Measurements from ENCODE around the gene CSMD2. TPM values are rescaled to one million over a fixed set of nuclear protein-coding genes. Genes with fewer than 3 reads are reported as not detected.

CSMD2 gene
- total RNA-seq, 4 donors from 2014 or later, result 0.16 to 1.00 (median 0.27) TPM; not detected in 1

DNA sequence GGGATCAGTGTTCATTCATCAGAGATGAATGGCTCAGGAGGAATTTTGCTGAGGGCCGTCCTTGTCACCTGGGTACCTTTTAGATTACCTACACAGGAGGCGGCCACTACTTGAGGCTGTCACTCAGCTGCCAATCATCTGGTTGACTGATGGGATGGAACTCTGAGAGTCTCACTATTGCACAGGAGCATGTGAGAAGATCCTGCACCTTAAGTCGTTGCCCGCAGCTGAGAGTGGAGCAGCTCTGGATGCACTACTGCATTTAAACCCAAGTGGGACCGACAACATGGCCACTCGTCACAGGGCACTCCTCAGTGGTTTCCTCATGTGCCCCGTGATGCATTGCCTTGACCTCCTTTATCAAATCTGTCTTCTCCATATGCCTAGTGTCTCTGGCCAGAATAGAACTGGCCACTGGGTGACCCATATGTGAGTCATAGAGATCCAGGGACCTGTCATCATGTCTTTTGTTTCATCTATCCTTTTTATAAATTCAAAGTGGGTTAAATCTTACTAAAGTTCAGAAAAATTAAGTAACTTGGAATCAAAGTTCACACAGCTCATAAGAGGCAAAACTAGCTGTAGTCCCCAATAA lies 527.1 kb downstream of the CSMD2 start:
- no peak overlapping the region for H3K27ac ChIP-seq

DNA sequence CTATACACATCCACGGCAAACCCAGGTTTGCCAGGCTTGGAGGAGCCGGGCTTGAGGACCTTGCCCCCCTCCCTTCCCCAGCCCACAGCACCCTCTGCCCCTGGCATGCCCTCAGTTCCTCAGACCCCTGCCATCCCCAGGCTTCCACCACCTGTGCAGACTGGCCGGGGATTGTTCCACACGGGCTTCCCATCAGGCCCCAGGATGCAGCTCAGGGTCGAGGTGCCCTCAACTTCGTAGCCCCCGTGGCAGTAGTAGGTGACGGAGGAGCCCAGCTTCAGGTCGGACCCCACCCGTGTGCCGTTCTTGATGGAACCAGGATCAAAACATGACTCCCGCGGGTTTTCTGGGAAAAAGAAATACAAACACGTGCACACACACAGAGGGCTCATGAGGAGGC lies 528.8 kb downstream of the CSMD2 start:
- in situ Hi-C loops (cut with MboI; ENCODE audit: low pct_ligation_motif_present in 1 of 4, low pct_unique_long_range_greater_than_20kb in 1 of 4, low sequenced_read_pairs in 3 of 4) (loop anchor here (25.0 kb wide), 2 partner anchors 526 to 1101 kb away; partner anchors contain the start of gene CSMD2 (in 1 of the 4)), intact Hi-C loops (cut with DNase I; ENCODE audit: low total_unique reads) (loop anchor here (10.0 kb wide), 2 partner anchors 529 to 1109 kb away; partner anchors contain the start of gene CSMD2)
- WGBS, 2 donors (ENCODE audit: low coverage in 1 of 2), result 88% methylated on average over 14 of the region's 14 CpGs; no CpG with 5 or more reads in 1 of the 2 donors
- H3K36me3 ChIP-seq, result no peaks in the 10 kb centered on the region
- no peak overlapping the region for H3K27ac ChIP-seq
- H3K9me3 ChIP-seq, result no peaks in the 10 kb centered on the region
- TF ChIP-seq POLR2AphosphoS5 (IDR thresholded peaks at IDR 0.05) (no peak), POLR2A (IDR thresholded peaks at IDR 0.05) (no peak), EP300 (IDR thresholded peaks at IDR 0.05; ENCODE audit: low read depth) (no peak)
- TF ChIP-seq, protein P1, sequence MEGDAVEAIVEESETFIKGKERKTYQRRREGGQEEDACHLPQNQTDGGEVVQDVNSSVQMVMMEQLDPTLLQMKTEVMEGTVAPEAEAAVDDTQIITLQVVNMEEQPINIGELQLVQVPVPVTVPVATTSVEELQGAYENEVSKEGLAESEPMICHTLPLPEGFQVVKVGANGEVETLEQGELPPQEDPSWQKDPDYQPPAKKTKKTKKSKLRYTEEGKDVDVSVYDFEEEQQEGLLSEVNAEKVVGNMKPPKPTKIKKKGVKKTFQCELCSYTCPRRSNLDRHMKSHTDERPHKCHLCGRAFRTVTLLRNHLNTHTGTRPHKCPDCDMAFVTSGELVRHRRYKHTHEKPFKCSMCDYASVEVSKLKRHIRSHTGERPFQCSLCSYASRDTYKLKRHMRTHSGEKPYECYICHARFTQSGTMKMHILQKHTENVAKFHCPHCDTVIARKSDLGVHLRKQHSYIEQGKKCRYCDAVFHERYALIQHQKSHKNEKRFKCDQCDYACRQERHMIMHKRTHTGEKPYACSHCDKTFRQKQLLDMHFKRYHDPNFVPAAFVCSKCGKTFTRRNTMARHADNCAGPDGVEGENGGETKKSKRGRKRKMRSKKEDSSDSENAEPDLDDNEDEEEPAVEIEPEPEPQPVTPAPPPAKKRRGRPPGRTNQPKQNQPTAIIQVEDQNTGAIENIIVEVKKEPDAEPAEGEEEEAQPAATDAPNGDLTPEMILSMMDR (IDR thresholded peaks at IDR 0.05), result no peak
- no peaks in the 10 kb centered on the region for H3K4me1 ChIP-seq
- H3K27me3 ChIP-seq, result peaks cover 12% of the 10 kb centered on the region
- no peak overlapping the region for H3K4me3 ChIP-seq
- no peak for DNase-seq

More for the DNA sequence above, 527.1 kb downstream of the CSMD2 start:
- no peak for DNase-seq
- no peak overlapping the region for H3K4me3 ChIP-seq
- TF ChIP-seq, protein P1 (IDR thresholded peaks at IDR 0.05), result no peak
- TF ChIP-seq EP300 (IDR thresholded peaks at IDR 0.05; ENCODE audit: low read depth), result no peak
- no peak for TF ChIP-seq POLR2AphosphoS5 (IDR thresholded peaks at IDR 0.05)
- TF ChIP-seq POLR2A (IDR thresholded peaks at IDR 0.05), result no peak
- H3K4me1 ChIP-seq, result no peaks in the 10 kb centered on the region
- no peaks in the 10 kb centered on the region for H3K36me3 ChIP-seq
- no peaks in the 10 kb centered on the region for H3K9me3 ChIP-seq
- peaks cover 12% of the 10 kb centered on the region for H3K27me3 ChIP-seq
- in situ Hi-C loops (cut with MboI; ENCODE audit: low pct_ligation_motif_present in 1 of 4, low pct_unique_long_range_greater_than_20kb in 1 of 4, low sequenced_read_pairs in 3 of 4) (loop anchor here (25.0 kb wide), 2 partner anchors 524 to 1099 kb away; partner anchors contain the start of gene CSMD2 (in 1 of the 4)), intact Hi-C loops (cut with DNase I; ENCODE audit: low total_unique reads) (loop anchor here (10.0 kb wide), 2 partner anchors 527 to 1107 kb away; partner anchors contain the start of gene CSMD2)
- 81 to 100% methylated on average over 2 to 7 of the region's 7 CpGs for WGBS, 2 donors (ENCODE audit: low coverage in 1 of 2)

DNA sequence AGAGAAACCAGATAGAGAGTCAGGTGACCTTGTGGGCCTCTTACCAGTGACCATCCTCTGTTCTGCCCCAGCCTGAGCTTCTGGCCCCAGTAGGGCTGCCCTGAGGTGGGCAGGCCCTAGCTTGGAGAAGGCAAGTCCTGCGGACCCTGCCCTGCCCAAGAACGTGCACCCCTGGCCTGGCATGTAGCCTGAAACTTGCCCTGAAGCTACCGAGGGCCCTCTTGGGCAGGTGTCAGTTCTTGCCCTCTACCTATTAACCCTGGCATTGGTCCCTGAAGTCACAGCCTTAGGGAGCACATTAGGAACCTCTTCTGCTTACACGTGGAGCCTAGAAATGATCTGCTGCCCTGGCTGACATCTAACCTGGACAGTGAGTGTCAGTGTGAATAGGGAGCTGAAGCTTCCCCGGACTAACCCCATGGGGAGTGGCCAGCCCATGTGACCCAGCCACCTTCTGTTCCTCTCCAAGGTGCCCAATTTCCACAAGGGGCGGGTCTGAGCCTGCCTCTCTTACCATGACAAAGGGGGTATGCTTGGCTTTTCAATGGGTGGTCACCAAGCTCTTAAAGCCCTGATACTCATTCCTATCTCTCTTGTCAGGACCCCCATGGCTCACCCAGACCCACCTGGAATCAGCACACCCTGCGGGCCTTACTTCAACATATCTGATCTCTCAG lies 529.6 kb downstream of the CSMD2 start:
- in situ Hi-C loops (cut with MboI; ENCODE audit: low pct_ligation_motif_present in 1 of 4, low pct_unique_long_range_greater_than_20kb in 1 of 4, low sequenced_read_pairs in 3 of 4) (loop anchor here (25.0 kb wide), 2 partner anchors 527 to 1102 kb away; partner anchors contain the start of gene CSMD2 (in 1 of the 4)), intact Hi-C loops (cut with DNase I; ENCODE audit: low total_unique reads) (loop anchor here (10.0 kb wide), 2 partner anchors 529 to 1109 kb away; partner anchors contain the start of gene CSMD2)
- Histone ChIP-seq H3K4me1 (no peaks in the 10 kb centered on the region), H3K27ac (no peak overlapping the region), H3K4me3 (no peak overlapping the region), H3K9me3 (no peaks in the 10 kb centered on the region), H3K36me3 (no peaks in the 10 kb centered on the region), H3K27me3 (peaks cover 12% of the 10 kb centered on the region)
- TF ChIP-seq, protein P1 (IDR thresholded peaks at IDR 0.05), result no peak
- TF ChIP-seq POLR2AphosphoS5 (IDR thresholded peaks at IDR 0.05) (no peak), POLR2A (IDR thresholded peaks at IDR 0.05) (no peak), EP300 (IDR thresholded peaks at IDR 0.05; ENCODE audit: low read depth) (no peak)
- no peak for DNase-seq
- WGBS, 2 donors (ENCODE audit: low coverage in 1 of 2), result 63% methylated on average over 7 of the region's 7 CpGs; no CpG with 5 or more reads in 1 of the 2 donors

DNA sequence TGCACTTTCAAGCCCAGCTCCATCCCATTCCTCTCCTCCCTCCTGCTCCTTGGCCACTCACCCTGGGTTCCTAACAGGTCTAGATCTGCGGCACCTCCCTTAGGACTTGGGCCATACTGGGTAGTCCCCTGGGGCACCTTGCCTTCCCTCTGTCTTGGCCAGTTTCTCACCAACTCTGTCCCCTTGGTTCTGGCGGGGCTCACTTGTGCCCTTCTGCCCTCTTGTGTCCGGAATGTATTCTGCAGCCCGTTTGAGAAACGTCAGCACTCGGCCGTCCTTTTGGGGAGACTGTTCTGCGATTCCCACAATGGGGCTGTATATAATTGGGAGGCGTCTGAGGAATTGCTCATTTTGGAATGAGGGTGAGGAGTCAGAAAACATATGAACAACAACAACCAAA lies 530.2 kb downstream of the CSMD2 start:
- 19% methylated on average over 5 to 9 of the region's 9 CpGs for WGBS, 2 donors (ENCODE audit: low coverage in 1 of 2)
- peak; percentile 17 for DNase-seq
- intact Hi-C loops (cut with DNase I; ENCODE audit: low total_unique reads), result loop anchor here (10.0 kb wide), 2 partner anchors 530 to 1110 kb away; partner anchors contain the start of gene CSMD2
- H3K4me3 ChIP-seq, result no peak overlapping the region
- TF ChIP-seq EP300 (IDR thresholded peaks at IDR 0.05; ENCODE audit: low read depth), result no peak
- TF ChIP-seq, protein P1 (IDR thresholded peaks at IDR 0.05), result peak; percentile 49 to 60 (median 51)
- peaks cover 12% of the 10 kb centered on the region for H3K27me3 ChIP-seq
- no peaks in the 10 kb centered on the region for H3K9me3 ChIP-seq
- in situ Hi-C loops (cut with MboI; ENCODE audit: low pct_ligation_motif_present in 1 of 4, low pct_unique_long_range_greater_than_20kb in 1 of 4, low sequenced_read_pairs in 3 of 4), result loop anchor here (25.0 kb wide), 2 partner anchors 527 to 1102 kb away; partner anchors contain the start of gene CSMD2 (in 1 of the 4)
- no peaks in the 10 kb centered on the region for H3K36me3 ChIP-seq
- H3K4me1 ChIP-seq, result no peaks in the 10 kb centered on the region
- H3K27ac ChIP-seq, result no peak overlapping the region

Measured in transverse colon (tissue), 4 donors.